Mucosa of descending colon (tissue), 3 donors: ENCODE data around the gene MYH7. TPM values are rescaled to one million over a fixed set of nuclear protein-coding genes. Genes with fewer than 3 reads are reported as not detected.

Experiments
- ATAC-seq: fragments of 200-7000 bp; cut with Tn5 transposase; one replicate; pipeline ENCODE4 v1.9.1; 2020; ENCODE audit warnings: mild to moderate bottlenecking, moderate library complexity
- DNase-seq, 3 donors: peaks; one replicate each; pipeline ENCODE4 v3.0.0-alpha.2; 2020
- H3K36me3 ChIP-seq: fragments of 200-600 bp; one replicate; pipeline ENCODE4 v1.8.0; 2021; ENCODE audit warnings: low read depth, mild to moderate bottlenecking
- H3K4me1 ChIP-seq: fragments of 200-600 bp; one replicate; pipeline ENCODE4 v1.8.0; 2021; ENCODE audit warnings: low read depth, mild to moderate bottlenecking
- H3K4me3 ChIP-seq: fragments of 200-600 bp; one replicate; pipeline ENCODE4 v1.8.0; 2021; ENCODE audit warnings: mild to moderate bottlenecking
- H3K9me3 ChIP-seq: fragments of 200-600 bp; one replicate; pipeline ENCODE4 v1.8.0; 2021; ENCODE audit warnings: mild to moderate bottlenecking
- intact Hi-C, 2 donors: fragments of 100-400 bp; cut with DNase I in 1 of 2; cut with micrococcal nuclease in 1 of 2; formaldehyde crosslinking; loops; one replicate each; pipeline versions ENCODE4 v1.11.0 to v1.11.1; 2022; cut with DNase I, micrococcal nuclease
- total RNA-seq, 3 donors: library from RNA; stranded (reverse); fragmentation: NEBNext Ultra II Directional in 2 of 3; extraction: Animal tissue kit (Norgen Biotek cat#: 25700) in 2 of 3; gene quantifications; one replicate each; pipeline versions ENCODE4 v1.2.1 to v1.2.4, GENCODE V29; 2021 to 2023
- TF ChIP-seq, protein P1 (sequence below): fragments of 200-600 bp; IDR thresholded peaks from one replicate; pipeline ENCODE4 v1.8.0; 2022; ENCODE audit warnings: antibody characterized with exemption, mild to moderate bottlenecking
- donor health status: DM: no; HTN: no; CAD: no; lungs with moderate emphysema.
- donor health status: DM: no; HTN: no; CAD: no.
- donor health status: DM: no; HTN: yes; CAD: no.

Gene MYH7
- total RNA-seq, 3 donors from 2014 or later, result 0.13 to 6.2 (median 1.2) TPM

DNA sequence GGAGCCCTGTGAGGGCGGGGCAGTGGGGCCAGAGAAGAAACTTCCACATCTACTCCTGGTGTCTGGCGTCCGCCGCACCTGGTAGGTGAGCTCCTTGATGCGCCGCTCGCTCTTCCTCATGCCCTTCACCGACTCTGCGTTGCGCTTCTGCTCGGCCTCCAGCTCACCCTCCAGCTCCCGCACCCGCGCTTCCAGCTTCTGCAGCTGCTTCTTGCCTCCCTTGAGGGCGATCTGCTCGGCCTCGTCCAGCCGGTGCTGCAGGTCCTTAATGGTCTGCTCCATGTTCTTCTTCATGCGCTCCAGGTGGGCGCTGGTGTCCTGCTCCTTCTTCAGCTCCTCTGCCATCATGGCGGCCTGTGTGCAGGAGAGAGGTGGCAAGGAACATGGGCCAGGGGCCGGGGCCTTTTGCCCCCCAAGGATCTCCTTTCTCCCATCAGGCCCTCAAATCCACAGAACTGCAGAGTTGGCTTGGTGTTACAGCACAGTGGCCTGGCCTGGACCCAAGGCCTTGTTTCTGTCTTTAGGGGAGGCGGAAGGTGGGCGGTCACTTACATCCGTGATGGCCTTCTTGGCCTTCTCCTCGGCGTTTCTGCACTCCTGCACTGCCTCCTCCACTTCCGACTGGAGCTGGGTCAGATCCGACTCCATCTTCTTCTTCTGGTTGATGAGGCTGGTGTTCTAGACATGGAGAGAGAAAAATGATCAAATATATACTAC lies 50.9 kb downstream of the MYH7 start:
- intact Hi-C loops, result no loop called here
- Histone ChIP-seq H3K9me3 (no peaks in the 10 kb centered on the region), H3K4me3 (no peak overlapping the region), H3K4me1 (no peaks in the 10 kb centered on the region), H3K36me3 (no peaks in the 10 kb centered on the region)
- TF ChIP-seq, protein P1, sequence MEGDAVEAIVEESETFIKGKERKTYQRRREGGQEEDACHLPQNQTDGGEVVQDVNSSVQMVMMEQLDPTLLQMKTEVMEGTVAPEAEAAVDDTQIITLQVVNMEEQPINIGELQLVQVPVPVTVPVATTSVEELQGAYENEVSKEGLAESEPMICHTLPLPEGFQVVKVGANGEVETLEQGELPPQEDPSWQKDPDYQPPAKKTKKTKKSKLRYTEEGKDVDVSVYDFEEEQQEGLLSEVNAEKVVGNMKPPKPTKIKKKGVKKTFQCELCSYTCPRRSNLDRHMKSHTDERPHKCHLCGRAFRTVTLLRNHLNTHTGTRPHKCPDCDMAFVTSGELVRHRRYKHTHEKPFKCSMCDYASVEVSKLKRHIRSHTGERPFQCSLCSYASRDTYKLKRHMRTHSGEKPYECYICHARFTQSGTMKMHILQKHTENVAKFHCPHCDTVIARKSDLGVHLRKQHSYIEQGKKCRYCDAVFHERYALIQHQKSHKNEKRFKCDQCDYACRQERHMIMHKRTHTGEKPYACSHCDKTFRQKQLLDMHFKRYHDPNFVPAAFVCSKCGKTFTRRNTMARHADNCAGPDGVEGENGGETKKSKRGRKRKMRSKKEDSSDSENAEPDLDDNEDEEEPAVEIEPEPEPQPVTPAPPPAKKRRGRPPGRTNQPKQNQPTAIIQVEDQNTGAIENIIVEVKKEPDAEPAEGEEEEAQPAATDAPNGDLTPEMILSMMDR, result no peak
- DNase-seq (no peak), ATAC-seq (no peak)

DNA sequence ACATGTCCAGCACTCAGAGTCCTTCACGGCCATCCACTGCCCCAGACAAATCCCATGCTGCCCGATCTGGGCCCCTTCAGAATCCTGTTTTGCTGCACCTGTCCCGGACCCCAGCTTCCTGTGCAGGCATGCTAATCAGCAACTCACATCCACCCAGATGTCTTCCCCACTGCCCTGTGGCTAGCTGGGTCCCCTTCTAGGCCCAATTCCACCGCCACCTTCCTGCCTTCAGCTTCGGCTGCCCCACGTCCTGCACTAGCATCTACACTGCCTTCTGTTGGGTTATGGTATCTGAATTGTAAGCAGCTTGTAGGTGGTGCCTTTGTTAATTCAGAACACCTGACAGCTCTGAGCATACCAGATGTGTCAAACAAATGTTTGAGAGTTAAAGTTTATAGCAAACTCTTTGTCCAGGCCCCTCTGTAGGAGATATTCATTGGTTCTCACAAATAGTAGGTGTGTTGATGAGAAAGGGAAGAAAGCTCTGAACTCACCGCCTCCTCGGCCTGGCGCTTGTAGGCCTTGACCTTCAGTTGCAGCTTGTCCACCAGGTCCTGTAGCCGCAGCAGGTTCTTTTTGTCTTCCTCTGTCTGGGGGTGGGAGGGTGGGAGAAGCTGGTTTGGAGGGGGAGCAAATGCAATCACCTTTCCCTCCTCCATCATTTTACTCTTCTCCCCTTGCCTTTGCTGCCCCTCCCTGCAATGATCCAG lies 52.6 kb downstream of the MYH7 start:
- TF ChIP-seq, protein P1, result no peak
- no peaks in the 10 kb centered on the region for H3K9me3 ChIP-seq
- DNase-seq (no peak), ATAC-seq (no peak)
- no peaks in the 10 kb centered on the region for H3K4me1 ChIP-seq
- no peak overlapping the region for H3K4me3 ChIP-seq
- intact Hi-C loops, result no loop called here
- no peaks in the 10 kb centered on the region for H3K36me3 ChIP-seq

DNA sequence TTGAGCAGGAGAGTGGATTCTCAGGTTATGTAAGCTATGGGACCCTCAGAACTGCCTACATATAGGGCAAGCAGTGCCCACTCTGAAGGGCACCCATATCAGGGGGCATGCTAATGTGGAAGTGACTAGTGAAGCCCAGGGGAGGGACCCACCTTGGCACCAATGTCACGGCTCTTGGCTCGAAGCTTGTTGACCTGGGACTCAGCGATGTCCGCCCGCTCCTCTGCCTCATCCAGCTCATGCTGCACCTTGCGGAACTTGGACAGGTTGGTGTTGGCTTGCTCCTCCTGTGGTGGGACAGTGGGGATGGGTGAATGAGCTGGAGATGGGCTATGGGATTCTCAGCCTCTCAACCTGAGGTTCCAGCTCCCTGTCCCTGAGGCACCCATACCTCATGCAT lies 53.2 kb downstream of the MYH7 start:
- ATAC-seq, result no peak
- Histone ChIP-seq H3K9me3 (no peaks in the 10 kb centered on the region), H3K4me1 (no peaks in the 10 kb centered on the region), H3K4me3 (no peak overlapping the region), H3K36me3 (no peaks in the 10 kb centered on the region)
- intact Hi-C loops, result no loop called here
- TF ChIP-seq, protein P1, result no peak
- no peak for DNase-seq

DNA sequence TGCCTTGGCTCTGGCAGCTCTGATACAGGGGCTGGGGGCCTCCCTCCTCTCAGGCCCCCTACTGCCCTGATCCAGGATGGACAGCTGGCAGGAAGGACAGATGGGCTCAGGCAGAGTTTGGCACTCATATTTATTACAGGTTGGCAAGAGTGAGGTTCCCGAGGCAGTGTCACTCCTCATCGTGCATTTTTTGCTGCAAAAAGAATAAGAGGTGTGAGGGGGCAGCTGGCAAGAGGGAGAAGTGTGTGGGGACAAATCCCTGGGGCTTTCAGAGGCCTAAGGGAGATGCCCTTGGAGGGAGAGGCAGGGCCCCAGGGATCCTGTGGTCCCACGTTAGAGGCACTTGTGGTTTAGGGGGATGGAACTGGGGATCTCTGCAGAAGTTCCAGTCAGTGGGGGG lies 53.6 kb downstream of the MYH7 start:
- Histone ChIP-seq H3K9me3 (no peaks in the 10 kb centered on the region), H3K36me3 (no peaks in the 10 kb centered on the region), H3K4me3 (no peak overlapping the region), H3K4me1 (no peaks in the 10 kb centered on the region)
- intact Hi-C loops, result no loop called here
- DNase-seq (no peak), ATAC-seq (no peak)
- TF ChIP-seq, protein P1, result no peak

DNA sequence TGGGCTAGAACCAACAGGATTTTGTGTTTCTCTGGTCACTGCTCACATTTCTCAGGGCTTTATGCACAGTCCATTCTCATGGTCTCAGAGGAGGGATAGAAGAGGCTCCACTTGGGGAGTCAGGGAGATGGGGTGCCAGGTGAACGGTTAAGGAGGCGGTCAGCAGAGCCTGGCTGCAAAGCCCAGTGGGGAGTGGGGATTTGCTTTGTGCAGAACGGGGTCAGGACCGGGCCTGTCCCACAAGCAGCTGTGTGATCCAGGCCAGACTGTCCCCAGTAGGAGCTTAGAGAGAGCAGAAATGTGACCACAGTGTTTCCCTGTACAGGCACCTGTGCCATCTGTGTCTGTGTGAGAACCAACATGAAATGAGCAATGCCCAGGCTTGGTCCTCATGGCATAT lies 54.5 kb downstream of the MYH7 start:
- Histone ChIP-seq H3K4me1 (no peaks in the 10 kb centered on the region), H3K9me3 (no peaks in the 10 kb centered on the region), H3K36me3 (no peaks in the 10 kb centered on the region), H3K4me3 (no peak overlapping the region)
- intact Hi-C loops, result no loop called here
- ATAC-seq, result no peak
- DNase-seq, result no peak
- TF ChIP-seq, protein P1, result no peak
